Loucy (cell line): ENCODE measurements around the gene RPTOR.

Experiments
- H2AFZ ChIP-seq: fragments of 200-600 bp; sonication (generic); 2 replicates; pipeline ENCODE4 v1.6.0; 2016; ENCODE audit warnings: antibody characterized with exemption, mild to moderate bottlenecking, low read length, moderate library complexity
- H3F3A ChIP-seq: fragments of 200-600 bp; 2 replicates; pipeline ENCODE4 v1.6.0; 2016; ENCODE audit warnings: antibody characterized with exemption, low read depth, mild to moderate bottlenecking
- H3K27me3 ChIP-seq: fragments of 200-600 bp; sonication (generic); 2 replicates; pipeline ENCODE4 v1.6.1; 2014; ENCODE audit warnings: low read length, mild to moderate bottlenecking; ENCODE audit not compliant: insufficient read depth, poor library complexity, severe bottlenecking
- H3K36me3 ChIP-seq: fragments of 200-600 bp; sonication (generic); 2 replicates; pipeline ENCODE4 v1.6.1; 2016; ENCODE audit warnings: low read length; ENCODE audit not compliant: insufficient read depth
- H3K4me1 ChIP-seq: fragments of 200-600 bp; sonication (generic); 2 replicates; pipeline ENCODE4 v1.5.1; 2014; ENCODE audit warnings: low read length, mild to moderate bottlenecking; ENCODE audit not compliant: insufficient read depth, poor library complexity, severe bottlenecking
- H3K4me2 ChIP-seq: fragments of 200-600 bp; sonication (generic); 2 replicates; pipeline ENCODE4 v1.6.0; 2014; ENCODE audit warnings: antibody characterized with exemption, low read length, low read depth, mild to moderate bottlenecking; ENCODE audit not compliant: poor library complexity, severe bottlenecking
- H3K4me3 ChIP-seq: fragments of 200-600 bp; sonication (generic); 2 replicates; pipeline ENCODE4 v1.5.1; 2014; ENCODE audit warnings: low read length, mild to moderate bottlenecking, mixed read lengths; ENCODE audit not compliant: poor library complexity, severe bottlenecking
- H3K79me2 ChIP-seq: fragments of 200-600 bp; sonication (generic); 2 replicates; pipeline ENCODE4 v1.6.1; 2014; ENCODE audit warnings: low read length; ENCODE audit not compliant: insufficient read depth
- H3K9ac ChIP-seq: fragments of 200-600 bp; sonication (generic); 2 replicates; pipeline ENCODE4 v1.6.0; 2014; ENCODE audit warnings: mild to moderate bottlenecking, low read depth, low read length, moderate library complexity; ENCODE audit not compliant: poor library complexity, severe bottlenecking
- H3K9me2 ChIP-seq: fragments of 200-600 bp; sonication (generic); replicated peaks from 2 replicates; pipeline ENCODE4 v1.6.1; 2016; ENCODE audit warnings: low read depth, low read length, mixed read lengths
- H3K9me3 ChIP-seq: fragments of 200-600 bp; sonication (generic); 2 replicates; pipeline ENCODE4 v1.6.1; 2014; ENCODE audit warnings: mild to moderate bottlenecking, antibody characterized with exemption, low read length, low read depth; ENCODE audit not compliant: insufficient read depth
- H4K20me1 ChIP-seq: fragments of 200-600 bp; sonication (generic); 2 replicates; pipeline ENCODE4 v1.6.0; 2014; ENCODE audit warnings: antibody characterized with exemption, low read length, mild to moderate bottlenecking; ENCODE audit not compliant: insufficient read depth, poor library complexity, severe bottlenecking
- CTCF ChIP-seq: fragments of 200-600 bp; sonication (generic); conservative IDR thresholded peaks from 2 replicates; pipeline ENCODE4 v1.5.1; 2014; ENCODE audit warnings: mild to moderate bottlenecking, antibody characterized with exemption, low read length
- EZH2phosphoT487 ChIP-seq: fragments of 200-600 bp; IDR thresholded peaks from 2 replicates; pipeline ENCODE4 v1.6.1; 2018; ENCODE audit warnings: antibody characterized with exemption, mild to moderate bottlenecking, moderate library complexity, borderline replicate concordance

RPTOR gene

GRCh38 chr17:80999536-81000333, 455.1 kb downstream of the RPTOR start:
- H3K9ac ChIP-seq: no peak overlapping the region
- no peak overlapping the region for H2AFZ ChIP-seq
- no peaks in the 10 kb centered on the region for H3F3A ChIP-seq
- H3K27me3 ChIP-seq: no peaks in the 10 kb centered on the region
- no peaks in the 10 kb centered on the region; the same call in 1 of the 2 replicates for H3K79me2 ChIP-seq
- TF ChIP-seq EZH2phosphoT487: no peak
- TF ChIP-seq CTCF: no peak
- H3K9me3 ChIP-seq: no peaks in the 10 kb centered on the region
- no peaks in the 10 kb centered on the region for H4K20me1 ChIP-seq
- H3K4me2 ChIP-seq: no peak overlapping the region
- H3K36me3 ChIP-seq: peaks cover 24% of the 10 kb centered on the region; the same call in 1 of the 2 replicates
- no peaks in the 10 kb centered on the region for H3K9me2 ChIP-seq
- H3K4me3 ChIP-seq: no peak overlapping the region
- no peaks in the 10 kb centered on the region for H3K4me1 ChIP-seq

- no peak for TF ChIP-seq CTCF
- no peak for TF ChIP-seq EZH2phosphoT487
- Histone ChIP-seq H4K20me1 (no peaks in the 10 kb centered on the region), H3F3A (no peaks in the 10 kb centered on the region), H3K4me3 (no peak overlapping the region), H3K9ac (no peak overlapping the region), H3K27me3 (no peaks in the 10 kb centered on the region), H3K9me2 (no peaks in the 10 kb centered on the region), H3K4me1 (no peaks in the 10 kb centered on the region), H2AFZ (no peak overlapping the region), H3K9me3 (no peaks in the 10 kb centered on the region), H3K4me2 (no peak overlapping the region), H3K79me2 (no peaks in the 10 kb centered on the region; the same call in 1 of the 2 replicates), H3K36me3 (peaks cover 24% of the 10 kb centered on the region; the same call in 1 of the 2 replicates)
These were observed 455.6 kb downstream of the RPTOR start for GRCh38 chr17:81000334-81000630.

- Histone ChIP-seq H3F3A (no peaks in the 10 kb centered on the region), H3K9ac (no peak overlapping the region), H2AFZ (no peak overlapping the region), H3K79me2 (no peaks in the 10 kb centered on the region), H3K4me1 (no peaks in the 10 kb centered on the region), H3K9me3 (no peaks in the 10 kb centered on the region), H3K4me2 (no peak overlapping the region), H3K4me3 (no peak overlapping the region), H3K9me2 (no peaks in the 10 kb centered on the region), H3K27me3 (no peaks in the 10 kb centered on the region), H3K36me3 (peaks cover 24% of the 10 kb centered on the region; the same call in 1 of the 2 replicates), H4K20me1 (no peaks in the 10 kb centered on the region)
- TF ChIP-seq EZH2phosphoT487 (no peak), CTCF (no peak)
These were observed 456.2 kb downstream of the RPTOR start for GRCh38 chr17:81000631-81001357.
